Mesenchymal stem cell (in vitro differentiated cells and primary cell): ENCODE data around the gene TBC1D30.
"Not testable (repeated sequence)": the region's sequence is repeated elsewhere in the genome, so short reads cannot be mapped to it uniquely, and the experiment has no call there.

Experiments
- DNase-seq: peaks from one replicate; pipeline ENCODE4 v3.0.0-alpha.2; 2013
- H2AFZ ChIP-seq: one replicate; pipeline ENCODE4 v1.6.1; 2013; ENCODE audit warnings: low read depth, mild to moderate bottlenecking, control low read depth, inconsistent platforms, low read length, moderate library complexity
- H2AK5ac ChIP-seq: 2 replicates; pipeline ENCODE4 v1.6.1; 2013; ENCODE audit warnings: low read length, moderate library complexity, mild to moderate bottlenecking, inconsistent platforms; ENCODE audit not compliant: severe bottlenecking
- H2BK120ac ChIP-seq: one replicate; pipeline ENCODE4 v1.6.1; 2013; ENCODE audit warnings: low read depth, mild to moderate bottlenecking, inconsistent platforms, low read length, moderate library complexity
- H2BK12ac ChIP-seq, 2 experiments: one replicate each; pipeline ENCODE4 v1.6.1; 2013; ENCODE audit warnings: inconsistent platforms in 2 of 2, low read length in 2 of 2, mild to moderate bottlenecking in 2 of 2, moderate library complexity in 2 of 2, control low read depth in 1 of 2
- H2BK15ac ChIP-seq: one replicate; pipeline ENCODE4 v1.6.1; 2013; ENCODE audit warnings: mild to moderate bottlenecking, low read depth, inconsistent platforms; ENCODE audit not compliant: poor library complexity, severe bottlenecking
- H2BK5ac ChIP-seq: 2 replicates; pipeline ENCODE4 v1.6.1; 2013; ENCODE audit warnings: low read depth, mild to moderate bottlenecking, low read length, control low read depth, inconsistent platforms; ENCODE audit not compliant: poor library complexity, severe bottlenecking
- H3K14ac ChIP-seq, 2 experiments: one replicate each; pipeline ENCODE4 v1.6.1; 2013; ENCODE audit warnings: inconsistent platforms in 2 of 2, low read length in 2 of 2, control low read depth in 1 of 2, mild to moderate bottlenecking in 1 of 2, moderate library complexity in 1 of 2
- H3K18ac ChIP-seq, 2 experiments: one replicate each; pipeline ENCODE4 v1.6.1; 2013; ENCODE audit warnings: inconsistent platforms in 2 of 2, low read length in 2 of 2, control low read depth in 1 of 2, low read depth in 1 of 2, mild to moderate bottlenecking in 1 of 2
- H3K23ac ChIP-seq, 2 experiments: one replicate each; pipeline ENCODE4 v1.6.1; 2013; ENCODE audit warnings: inconsistent platforms in 2 of 2, low read length in 2 of 2, mild to moderate bottlenecking in 2 of 2, moderate library complexity in 2 of 2, control low read depth in 1 of 2
- H3K27ac ChIP-seq: 2 replicates; pipeline ENCODE4 v1.5.1; 2013; ENCODE audit warnings: mild to moderate bottlenecking, moderate library complexity, low read length, control low read depth, inconsistent platforms; ENCODE audit not compliant: poor library complexity, severe bottlenecking
- H3K27me3 ChIP-seq, 2 experiments: 2 replicates each; pipeline versions ENCODE4 v1.6.1 to v1.7.0; 2013; ENCODE audit warnings: low read length in 2 of 2, mild to moderate bottlenecking in 2 of 2, moderate library complexity in 2 of 2, control low read depth in 1 of 2, inconsistent platforms in 1 of 2; ENCODE audit not compliant: control insufficient read depth in 1 of 2, insufficient read depth in 1 of 2
- H3K36me3 ChIP-seq, 2 experiments: 2 replicates each; pipeline versions ENCODE4 v1.6.1 to v1.7.0; 2013; ENCODE audit warnings: low read length in 2 of 2, control low read depth in 1 of 2, inconsistent platforms in 1 of 2, low read depth in 1 of 2, mild to moderate bottlenecking in 1 of 2; ENCODE audit not compliant: insufficient read depth in 2 of 2, control insufficient read depth in 1 of 2
- H3K4ac ChIP-seq, 2 experiments: one replicate each; pipeline ENCODE4 v1.6.1; 2013; ENCODE audit warnings: inconsistent platforms in 2 of 2, low read length in 2 of 2, mild to moderate bottlenecking in 2 of 2, moderate library complexity in 2 of 2, control low read depth in 1 of 2, low read depth in 1 of 2
- H3K4me1 ChIP-seq: 2 replicates; pipeline ENCODE4 v1.6.1; 2013; ENCODE audit warnings: low read depth, low read length, control low read depth; ENCODE audit not compliant: control insufficient read depth, insufficient read depth
- H3K4me2 ChIP-seq: 2 replicates; pipeline ENCODE4 v1.6.1; 2013; ENCODE audit warnings: low read length, mild to moderate bottlenecking, inconsistent platforms; ENCODE audit not compliant: poor library complexity, severe bottlenecking
- H3K4me3 ChIP-seq, 2 experiments: 2 replicates each; pipeline versions ENCODE4 v1.5.1 to v1.7.0; 2013; ENCODE audit warnings: low read length in 2 of 2, mild to moderate bottlenecking in 2 of 2, control low read depth in 1 of 2, low read depth in 1 of 2; ENCODE audit not compliant: insufficient read depth in 1 of 2
- H3K79me1 ChIP-seq: replicated peaks from 2 replicates; pipeline ENCODE4 v1.6.1; 2013; ENCODE audit warnings: mild to moderate bottlenecking, control low read depth, low read length, inconsistent platforms; ENCODE audit not compliant: poor library complexity, severe bottlenecking
- H3K9ac ChIP-seq: 2 replicates; pipeline ENCODE4 v1.7.0; 2013; ENCODE audit warnings: mild to moderate bottlenecking, low read length, moderate library complexity
- H3K9me3 ChIP-seq: 2 replicates; pipeline ENCODE4 v1.7.0; 2013; ENCODE audit warnings: mild to moderate bottlenecking, low read length; ENCODE audit not compliant: control insufficient read depth
- H4K8ac ChIP-seq: one replicate; pipeline ENCODE4 v1.6.1; 2013; ENCODE audit warnings: inconsistent platforms, mild to moderate bottlenecking, low read length, moderate library complexity
- H4K91ac ChIP-seq: one replicate; pipeline ENCODE4 v1.6.1; 2013; ENCODE audit warnings: mild to moderate bottlenecking, low read length, inconsistent platforms
- WGBS: methylation state at CpG from one replicate; pipeline ENCODE4 v1.1.7; 2013; ENCODE audit warnings: mixed read lengths; 5-methylcytosine and 5-hydroxymethylcytosine counted together

Gene TBC1D30

DNA sequence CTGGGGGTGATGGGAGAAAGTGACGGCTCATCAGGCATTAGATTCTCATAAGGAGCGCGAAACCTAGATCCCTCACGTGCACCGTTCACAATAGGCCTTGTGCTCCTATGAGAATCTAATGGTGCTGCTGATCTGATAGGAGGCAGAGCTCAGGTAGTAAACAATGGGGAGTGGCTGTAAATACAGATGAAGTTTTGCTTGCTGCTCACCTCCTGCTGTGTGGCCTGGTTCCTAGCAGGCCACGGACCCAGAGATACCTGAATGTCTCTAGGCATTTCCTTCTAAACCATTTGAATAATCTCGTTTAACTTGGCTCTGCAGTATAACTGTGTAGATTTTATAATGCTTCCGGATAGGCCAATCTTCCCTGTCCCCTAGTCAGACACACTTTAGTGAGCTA, 13.0 kb downstream of the TBC1D30 start:
- H3K14ac ChIP-seq = no peak overlapping the region
- WGBS = 75% methylated on average over 8 of the region's 8 CpGs

DNA sequence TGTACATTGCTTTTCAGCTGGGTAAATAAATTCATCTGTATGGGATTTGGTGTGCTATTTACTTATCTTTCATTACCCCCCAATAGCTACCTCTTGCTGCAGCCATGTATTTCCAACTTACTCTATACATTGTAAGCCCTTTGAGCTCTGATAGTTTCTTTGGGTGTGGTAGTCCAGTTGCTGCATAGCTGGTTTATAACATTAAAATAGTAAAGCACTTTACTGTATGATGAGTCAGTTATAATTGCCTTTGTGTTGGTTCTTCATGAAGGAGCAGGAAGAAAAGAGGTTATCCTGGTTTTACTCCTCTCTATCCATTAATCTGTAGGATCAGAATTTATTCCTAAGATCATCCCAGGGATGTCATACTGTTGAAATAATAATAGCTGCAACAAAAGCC, 15.7 kb downstream of the TBC1D30 start:
- peaks cover 3 to 4% of the 10 kb centered on the region in 2 experiments for H3K27me3 ChIP-seq
- H3K9ac ChIP-seq = no peak overlapping the region
- H3K4ac ChIP-seq = no peak overlapping the region
- H3K23ac ChIP-seq = no peak overlapping the region
- no peaks in the 10 kb centered on the region for H3K9me3 ChIP-seq
- H3K27ac ChIP-seq = no peak overlapping the region
- H2BK120ac ChIP-seq = no peak overlapping the region
- no peak overlapping the region for H3K14ac ChIP-seq
- no peak overlapping the region for H4K8ac ChIP-seq
- no peak overlapping the region for H2BK15ac ChIP-seq
- H3K79me1 ChIP-seq = no peaks in the 10 kb centered on the region
- no peak overlapping the region for H3K18ac ChIP-seq
- H3K4me1 ChIP-seq = no peaks in the 10 kb centered on the region
- H4K91ac ChIP-seq = no peak overlapping the region
- no peak overlapping the region for H3K4me3 ChIP-seq
- H2BK5ac ChIP-seq = no peak overlapping the region
- H2AFZ ChIP-seq = no peak overlapping the region
- no peak overlapping the region for H3K4me2 ChIP-seq
- no peak overlapping the region for H2AK5ac ChIP-seq
- H2BK12ac ChIP-seq = no peak overlapping the region
- no peak for DNase-seq
- no peaks in the 10 kb centered on the region for H3K36me3 ChIP-seq

More for the DNA sequence above, 13.0 kb downstream of the TBC1D30 start:
- Histone ChIP-seq H2AK5ac (no peak overlapping the region), H3K4me2 (no peak overlapping the region), H3K23ac (no peak overlapping the region), H3K9ac (no peak overlapping the region), H2BK15ac (no peak overlapping the region), H2BK120ac (no peak overlapping the region), H3K79me1 (no peaks in the 10 kb centered on the region), H4K8ac (no peak overlapping the region), H2AFZ (no peak overlapping the region), H3K18ac (no peak overlapping the region), H3K36me3 (no peaks in the 10 kb centered on the region), H4K91ac (no peak overlapping the region), H2BK5ac (no peak overlapping the region), H3K27ac (no peak overlapping the region), H3K9me3 (no peaks in the 10 kb centered on the region), H2BK12ac (no peak overlapping the region), H3K4me3 (no peak overlapping the region), H3K4ac (no peak overlapping the region), H3K27me3 (peaks cover 3 to 4% of the 10 kb centered on the region in 2 experiments), H3K4me1 (no peaks in the 10 kb centered on the region)
- DNase-seq = no peak

DNA sequence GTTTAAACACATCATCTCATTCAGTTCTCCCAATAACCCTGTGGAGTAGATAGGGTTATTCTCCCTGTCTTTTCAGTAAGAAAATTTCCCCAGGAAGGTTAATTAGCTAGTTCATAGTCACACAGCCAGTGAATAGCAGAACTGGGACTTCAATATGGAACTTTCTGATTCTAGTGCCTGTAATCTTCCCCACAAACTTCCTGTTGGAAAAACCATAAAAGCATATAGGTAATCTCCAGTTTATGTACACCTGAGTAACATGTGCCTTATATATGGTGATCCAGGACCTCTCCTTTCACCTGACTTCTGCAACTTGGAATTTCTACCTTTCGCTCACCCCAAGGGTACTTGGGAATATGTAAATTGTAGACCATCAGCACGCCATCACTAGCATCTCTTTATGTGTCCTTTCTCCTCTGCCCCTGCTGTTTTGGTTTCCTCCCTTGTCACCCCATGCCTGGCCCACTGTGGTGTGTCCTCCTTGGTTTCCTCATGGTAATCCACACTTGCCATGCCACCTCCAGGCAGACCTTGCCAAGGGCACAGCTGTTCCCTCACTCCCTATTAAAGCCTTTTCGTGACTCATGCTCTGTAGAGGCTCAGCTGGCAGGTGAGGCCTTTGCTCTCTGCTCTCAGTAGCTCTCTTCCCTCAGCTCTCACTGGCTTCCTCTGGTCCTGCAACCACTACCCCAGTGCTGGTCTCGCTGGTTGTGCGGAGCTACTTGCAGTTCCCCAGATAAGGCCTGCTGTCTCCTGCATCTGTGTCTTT, 16.7 kb downstream of the TBC1D30 start:
- Histone ChIP-seq H3K14ac (no peak overlapping the region), H3K36me3 (no peaks in the 10 kb centered on the region), H3K27me3 (peaks cover 3 to 4% of the 10 kb centered on the region in 2 experiments), H2AK5ac (no peak overlapping the region), H3K9me3 (no peaks in the 10 kb centered on the region), H2AFZ (no peak overlapping the region), H4K91ac (no peak overlapping the region), H3K4ac (no peak overlapping the region), H3K79me1 (no peaks in the 10 kb centered on the region), H2BK15ac (no peak overlapping the region), H2BK120ac (no peak overlapping the region), H3K18ac (no peak overlapping the region), H3K4me1 (no peaks in the 10 kb centered on the region), H4K8ac (no peak overlapping the region), H3K9ac (no peak overlapping the region), H3K4me2 (no peak overlapping the region), H2BK12ac (no peak overlapping the region), H2BK5ac (no peak overlapping the region), H3K27ac (no peak overlapping the region), H3K4me3 (no peak overlapping the region), H3K23ac (no peak overlapping the region)
- 84% methylated on average over 5 of the region's 5 CpGs for WGBS
- DNase-seq = no peak

DNA sequence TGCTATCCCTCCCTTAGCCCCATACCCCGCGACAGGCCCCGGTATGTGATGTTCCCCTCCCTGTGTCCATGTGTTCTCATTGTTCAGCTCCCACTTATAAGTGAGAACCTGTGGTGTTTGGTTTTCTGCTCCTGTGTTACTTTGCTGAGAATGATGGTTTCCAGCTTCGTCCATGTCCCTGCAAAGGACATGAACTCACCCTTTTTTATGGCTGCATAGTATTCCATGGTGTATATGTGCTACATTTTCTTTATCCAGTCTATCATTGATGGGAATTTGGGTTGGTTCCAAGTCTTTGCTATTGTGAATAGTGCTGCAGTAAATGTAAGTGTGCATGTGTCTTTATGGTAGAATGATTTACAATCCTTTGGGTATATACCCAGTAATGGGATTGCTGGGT, 24.0 kb downstream of the TBC1D30 start:
- not testable (repeated sequence) for H2BK120ac ChIP-seq, H3K36me3 ChIP-seq, H3K9me3 ChIP-seq, H4K8ac ChIP-seq, H4K91ac ChIP-seq, H3K4ac ChIP-seq, H2AFZ ChIP-seq, H3K27me3 ChIP-seq, H2BK5ac ChIP-seq, H2AK5ac ChIP-seq, H3K4me2 ChIP-seq, H3K9ac ChIP-seq, H3K18ac ChIP-seq, H2BK15ac ChIP-seq, H3K4me1 ChIP-seq, H3K14ac ChIP-seq, H3K27ac ChIP-seq, DNase-seq, H3K79me1 ChIP-seq, H3K23ac ChIP-seq, H3K4me3 ChIP-seq, H2BK12ac ChIP-seq
- no CpG with 5 or more reads among the region's 4 CpGs for WGBS
